A673 (cell line): ENCODE results near the gene LUC7L. TPM values are rescaled to one million over a fixed set of nuclear protein-coding genes. Genes with fewer than 3 reads are reported as not detected.

Experiments
- BruUV-seq: library from RNA; stranded (reverse); fragments of 400-500 nt; replicated peaks from 2 replicates; lab custom pipeline; 2021; lab: Mats Ljungman, UMichigan
- CTCF ChIA-PET: fragments of 300-600 bp; sonication (Branson Sonifier 250); formaldehyde crosslinking; loops from one replicate; lab custom pipeline; 2022; ENCODE audit warnings: antibody characterized with exemption; lab: Charles Lee
- POLR2A ChIA-PET: fragments of 300-600 bp; sonication (Branson Sonifier 250); formaldehyde crosslinking; loops from one replicate; lab custom pipeline; 2022; ENCODE audit warnings: antibody characterized with exemption; ENCODE audit not compliant: low non-redundant PET; lab: Charles Lee
- DNase-seq: peaks from one replicate; pipeline ENCODE4 v3.0.0-alpha.2; 2015; ENCODE audit warnings: low spot score
- H3K27ac ChIP-seq: fragments of 200-600 bp; sonication (generic); 2 replicates; pipeline ENCODE4 v1.5.1; 2016; ENCODE audit warnings: mixed run types, low read depth, mild to moderate bottlenecking, mixed read lengths, antibody characterized with exemption, low read length; ENCODE audit not compliant: poor library complexity, severe bottlenecking
- H3K27me3 ChIP-seq: fragments of 200-600 bp; sonication (generic); replicated peaks from 2 replicates; pipeline ENCODE4 v1.6.1; 2017; ENCODE audit warnings: mixed run types, low read depth, mild to moderate bottlenecking, mixed read lengths, antibody characterized with exemption, low read length; ENCODE audit not compliant: insufficient read depth, poor library complexity
- H3K36me3 ChIP-seq: fragments of 200-600 bp; sonication (generic); 2 replicates; pipeline ENCODE4 v1.6.1; 2016; ENCODE audit warnings: mixed run types, mild to moderate bottlenecking, mixed read lengths, antibody characterized with exemption, low read length; ENCODE audit not compliant: insufficient read depth, poor library complexity, severe bottlenecking
- H3K4me1 ChIP-seq: fragments of 200-600 bp; sonication (generic); 2 replicates; pipeline ENCODE4 v1.6.1; 2017; ENCODE audit warnings: mixed run types, mild to moderate bottlenecking, mixed read lengths, antibody characterized with exemption, low read length; ENCODE audit not compliant: insufficient read depth, poor library complexity, severe bottlenecking
- H3K4me3 ChIP-seq: fragments of 200-600 bp; sonication (generic); 2 replicates; pipeline ENCODE4 v1.5.1; 2016; ENCODE audit warnings: low read depth, mixed run types, mild to moderate bottlenecking, mixed read lengths, low read length; ENCODE audit not compliant: poor library complexity, severe bottlenecking
- H3K9me3 ChIP-seq: fragments of 200-600 bp; sonication (generic); 2 replicates; pipeline ENCODE4 v1.6.1; 2016; ENCODE audit warnings: mixed run types, low read depth, mild to moderate bottlenecking, mixed read lengths, antibody characterized with exemption, low read length; ENCODE audit not compliant: poor library complexity, severe bottlenecking
- EZH2 ChIP-seq: fragments of 200-600 bp; sonication (generic); IDR thresholded peaks from 2 replicates; pipeline ENCODE4 v1.6.1; 2017; ENCODE audit warnings: borderline replicate concordance, low read depth, mild to moderate bottlenecking, mixed read lengths, antibody characterized with exemption, low read length; ENCODE audit not compliant: poor library complexity, severe bottlenecking
- intact Hi-C: fragments of 100-400 bp; cut with micrococcal nuclease; formaldehyde crosslinking; loops from one replicate; pipeline ENCODE4 v1.10.0; 2022; ENCODE audit not compliant: unreplicated experiment
- total RNA-seq: library from RNA; stranded (reverse); gene quantifications from 2 replicates; pipeline ENCODE4 v1.2.3, GENCODE V29; 2021
- TF ChIP-seq, protein P1 (sequence below): fragments of 300-800, 200-600 bp; sonication (generic); conservative IDR thresholded peaks from 2 replicates; pipeline ENCODE4 v1.5.1; 2017; ENCODE audit warnings: low read depth, mild to moderate bottlenecking, antibody characterized with exemption, low read length, moderate library complexity, mixed read lengths

LUC7L gene
- total RNA-seq, 1 experiment from 2014 or later, result 152 TPM

DNA sequence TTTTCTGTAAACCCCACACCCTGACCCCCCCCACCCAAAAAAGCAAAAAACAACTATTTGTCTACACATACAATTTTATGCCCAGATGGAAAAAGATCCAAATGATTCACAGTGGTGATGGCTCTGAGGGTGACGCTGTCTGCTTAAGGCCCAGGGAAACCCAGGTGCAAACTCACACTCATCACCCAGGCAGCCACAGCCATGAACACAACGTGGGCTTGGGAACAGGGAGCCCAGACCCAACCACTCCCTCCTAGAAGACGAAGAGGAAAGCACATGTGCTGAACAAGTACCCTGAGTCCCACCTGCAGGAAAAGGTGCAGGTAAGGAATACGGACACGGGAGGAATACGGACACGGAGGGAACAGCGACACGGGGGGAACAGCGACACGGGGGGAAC lies 43.6 kb downstream of the LUC7L start:
- no TSS peak for BruUV-seq
- ChIA-PET CTCF (no interaction called here), POLR2A (no interaction called here)
- H3K4me1 ChIP-seq, result peaks cover 6% of the 10 kb centered on the region
- no peaks in the 10 kb centered on the region for H3K27me3 ChIP-seq
- DNase-seq, result no peak
- peaks cover 32% of the 10 kb centered on the region for H3K36me3 ChIP-seq
- intact Hi-C loops, result no loop called here
- no peak overlapping the region for H3K4me3 ChIP-seq
- H3K27ac ChIP-seq, result no peak overlapping the region
- H3K9me3 ChIP-seq, result no peaks in the 10 kb centered on the region
- TF ChIP-seq EZH2, result no peak
- TF ChIP-seq, protein P1, sequence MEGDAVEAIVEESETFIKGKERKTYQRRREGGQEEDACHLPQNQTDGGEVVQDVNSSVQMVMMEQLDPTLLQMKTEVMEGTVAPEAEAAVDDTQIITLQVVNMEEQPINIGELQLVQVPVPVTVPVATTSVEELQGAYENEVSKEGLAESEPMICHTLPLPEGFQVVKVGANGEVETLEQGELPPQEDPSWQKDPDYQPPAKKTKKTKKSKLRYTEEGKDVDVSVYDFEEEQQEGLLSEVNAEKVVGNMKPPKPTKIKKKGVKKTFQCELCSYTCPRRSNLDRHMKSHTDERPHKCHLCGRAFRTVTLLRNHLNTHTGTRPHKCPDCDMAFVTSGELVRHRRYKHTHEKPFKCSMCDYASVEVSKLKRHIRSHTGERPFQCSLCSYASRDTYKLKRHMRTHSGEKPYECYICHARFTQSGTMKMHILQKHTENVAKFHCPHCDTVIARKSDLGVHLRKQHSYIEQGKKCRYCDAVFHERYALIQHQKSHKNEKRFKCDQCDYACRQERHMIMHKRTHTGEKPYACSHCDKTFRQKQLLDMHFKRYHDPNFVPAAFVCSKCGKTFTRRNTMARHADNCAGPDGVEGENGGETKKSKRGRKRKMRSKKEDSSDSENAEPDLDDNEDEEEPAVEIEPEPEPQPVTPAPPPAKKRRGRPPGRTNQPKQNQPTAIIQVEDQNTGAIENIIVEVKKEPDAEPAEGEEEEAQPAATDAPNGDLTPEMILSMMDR, result no peak

GRCh38 chr16:185213-185612 lies 44.0 kb downstream of the LUC7L start:
- no peak for TF ChIP-seq EZH2
- TF ChIP-seq, protein P1, result no peak
- Histone ChIP-seq H3K4me1 (peaks cover 11% of the 10 kb centered on the region), H3K4me3 (no peak overlapping the region), H3K27me3 (no peaks in the 10 kb centered on the region), H3K36me3 (peaks cover 27% of the 10 kb centered on the region), H3K9me3 (no peaks in the 10 kb centered on the region), H3K27ac (no peak overlapping the region)
- no TSS peak for BruUV-seq
- intact Hi-C loops, result no loop called here
- CTCF ChIA-PET, result no interaction called here
- no peak for DNase-seq
- POLR2A ChIA-PET, result no interaction called here

DNA sequence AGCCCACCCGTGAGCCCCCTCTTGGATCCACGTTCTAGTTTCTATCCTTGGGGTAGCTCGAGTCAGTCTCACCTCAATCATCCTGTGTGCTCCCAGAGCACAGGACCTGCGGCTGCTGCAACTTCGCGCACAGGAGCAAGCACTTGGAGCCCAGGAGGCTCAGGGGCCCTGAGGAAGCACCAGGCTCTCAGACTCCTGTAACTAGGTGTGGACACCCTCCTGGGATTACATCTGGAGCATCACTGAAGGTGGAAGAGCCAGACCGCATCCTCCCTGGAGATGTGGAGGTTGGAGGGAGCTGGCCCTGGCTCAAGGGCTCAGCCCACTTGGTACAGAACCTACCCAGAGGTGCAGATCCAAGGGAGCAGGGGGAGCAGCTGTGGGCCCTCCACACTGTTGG lies 46.2 kb downstream of the LUC7L start:
- H3K4me1 ChIP-seq, result peaks cover 11% of the 10 kb centered on the region
- H3K27me3 ChIP-seq, result peaks cover 5% of the 10 kb centered on the region
- H3K9me3 ChIP-seq, result no peaks in the 10 kb centered on the region
- ChIA-PET POLR2A (no interaction called here), CTCF (interaction anchor here (0.6 kb wide), 1 partner anchor 15 kb away, joined by 3 read pairs; no protein-coding TSS in a partner anchor)
- BruUV-seq, result TSS peak; percentile 69
- TF ChIP-seq, protein P1, result no peak
- no peak for TF ChIP-seq EZH2
- intact Hi-C loops, result no loop called here
- H3K27ac ChIP-seq, result no peak overlapping the region
- no peak overlapping the region for H3K4me3 ChIP-seq
- peaks cover 8% of the 10 kb centered on the region for H3K36me3 ChIP-seq
- no peak for DNase-seq
